Daoy (cell line): ENCODE measurements around the gene KMT2E. TPM values are rescaled to one million over a fixed set of nuclear protein-coding genes. Genes with fewer than 3 reads are reported as not detected.
A peak's percentile ranks its signal among the peaks of the same experiment; 100 is the strongest.
"Not testable (repeated sequence)": the region's sequence is repeated elsewhere in the genome, so short reads cannot be mapped to it uniquely, and the experiment has no call there.

ENCODE experiments used
- DNase-seq: peaks from one replicate; pipeline ENCODE4 v3.0.0-alpha.2; 2015; ENCODE audit warnings: low read depth
- total RNA-seq: library from RNA; depleted of rRNA; stranded (reverse); fragments of >200 nt; shearing (Covaris generic); gene quantifications from 2 replicates; pipeline ENCODE4 v1.2.3, GENCODE V29; 2014

Gene KMT2E
- total RNA-seq, 1 experiment from 2014 or later: 36.7 TPM

- peak; percentile 46 for DNase-seq
These were observed 31.5 kb upstream of the KMT2E start for GRCh38 chr7:104982308-104983075.

GRCh38 chr7:104983076-104983577, 30.9 kb upstream of the KMT2E start:
- DNase-seq: no peak

GRCh38 chr7:104983578-104984539, 30.1 kb upstream of the KMT2E start:
- peak; percentile 96 for DNase-seq

- DNase-seq: no peak
These were observed 29.3 kb upstream of the KMT2E start for GRCh38 chr7:104984585-104985258.

GRCh38 chr7:104985259-104985617, 28.8 kb upstream of the KMT2E start:
- no peak for DNase-seq

GRCh38 chr7:104986628-104987259, 27.3 kb upstream of the KMT2E start:
- no peak for DNase-seq

- not testable (repeated sequence) for DNase-seq
These were observed 26.6 kb upstream of the KMT2E start for GRCh38 chr7:104987403-104987802.

- no peak for DNase-seq
These were observed 23.0 kb upstream of the KMT2E start for GRCh38 chr7:104990983-104991382.

GRCh38 chr7:104992306-104992705, 21.7 kb upstream of the KMT2E start:
- no peak for DNase-seq

- no peak for DNase-seq
These were observed 20.7 kb upstream of the KMT2E start for GRCh38 chr7:104993217-104993862.

GRCh38 chr7:104998040-104998752, 15.8 kb upstream of the KMT2E start:
- no peak for DNase-seq

- DNase-seq: no peak
These were observed 13.8 kb upstream of the KMT2E start for GRCh38 chr7:105000200-105000599.

GRCh38 chr7:105000927-105001336, 13.1 kb upstream of the KMT2E start:
- DNase-seq: no peak

GRCh38 chr7:105001652-105002184, 12.3 kb upstream of the KMT2E start:
- no peak for DNase-seq

- peak; percentile 89 for DNase-seq
These were observed 10.7 kb upstream of the KMT2E start for GRCh38 chr7:105003275-105003674.

- no peak for DNase-seq
These were observed 10.0 kb upstream of the KMT2E start for GRCh38 chr7:105003872-105004510.

- not testable (repeated sequence) for DNase-seq
These were observed 9.0 kb upstream of the KMT2E start for GRCh38 chr7:105005006-105005405.

- DNase-seq: not testable (repeated sequence)
These were observed 8.5 kb upstream of the KMT2E start for GRCh38 chr7:105005486-105005885.

GRCh38 chr7:105006367-105007136, 7.5 kb upstream of the KMT2E start:
- DNase-seq: no peak
